K562 (cell line): ENCODE measurements around the gene RTN4. TPM values are rescaled to one million over a fixed set of nuclear protein-coding genes. Genes with fewer than 3 reads are reported as not detected.

ENCODE experiments used
- ARID2 ChIP-seq: fragments of 450-650 bp; IDR thresholded peaks from 2 replicates; pipeline ENCODE4 v1.6.1; 2017; ENCODE audit warnings: antibody characterized with exemption, mild to moderate bottlenecking
- CHD2 ChIP-seq: IDR thresholded peaks from 2 replicates; pipeline ENCODE4 v1.6.1; 2011; ENCODE audit warnings: low read depth, low read length
- CREBBP ChIP-seq: IDR thresholded peaks from one replicate; pipeline ENCODE4 v1.6.1; 2012; ENCODE audit warnings: low read depth, mild to moderate bottlenecking, control low read depth, inconsistent platforms, low read length
- HDGF ChIP-seq: fragments of 450-650 bp; IDR thresholded peaks from 2 replicates; pipeline ENCODE4 v1.6.1; 2016
- MAZ ChIP-seq, 2 experiments: fragments of 450-650 bp in 1 of 2; sonication (generic) in 1 of 2; formaldehyde crosslinking; IDR thresholded peaks in 1 of 2; conservative IDR thresholded peaks in 1 of 2; 2 replicates each; pipeline versions ENCODE4 v1.4.0 to v1.5.0; 2020; ENCODE audit warnings: mild to moderate bottlenecking in 1 of 2, missing genetic modification reagents in 1 of 2
- MECOM ChIP-seq: fragments of 250-450 bp; sonication (Bioruptor Pico); IDR thresholded peaks from 2 replicates; pipeline ENCODE4 v1.8.0; 2022; ENCODE audit warnings: inconsistent platforms
- NR2C1 ChIP-seq, 2 experiments: fragments of 450-650 bp; IDR thresholded peaks; 2 replicates each; pipeline ENCODE4 v1.6.1; 2017; ENCODE audit warnings: mild to moderate bottlenecking in 2 of 2, antibody characterized with exemption in 1 of 2, inconsistent platforms in 1 of 2, missing compliant biosample characterization in 1 of 2, missing genetic modification characterization in 1 of 2
- RBM34 ChIP-seq: fragments of 200-400 bp; formaldehyde crosslinking; IDR thresholded peaks from 2 replicates; pipeline ENCODE4 v1.6.1; 2018; ENCODE audit warnings: low read length, borderline replicate concordance; ENCODE audit not compliant: insufficient read depth
- RHOXF2B ChIP-seq: fragments of 250-450 bp; sonication (Bioruptor Pico); conservative IDR thresholded peaks from 2 replicates; pipeline ENCODE4 v1.5.1; 2021
- SMARCB1 ChIP-seq: IDR thresholded peaks from 2 replicates; pipeline ENCODE4 v1.6.1; 2011; ENCODE audit warnings: improper control_type of control experiment, low read depth; ENCODE audit not compliant: insufficient read length
- TCF7 ChIP-seq: sonication (generic); IDR thresholded peaks from 2 replicates; pipeline ENCODE4 v1.6.1; 2016; ENCODE audit warnings: antibody characterized with exemption, borderline replicate concordance
- ZC3H11A ChIP-seq: IDR thresholded peaks from 2 replicates; pipeline ENCODE4 v1.6.1; 2012; ENCODE audit warnings: low read depth, low read length, improper control_type of control experiment
- ZKSCAN3 ChIP-seq: fragments of 250-450 bp; sonication (Bioruptor Pico); IDR thresholded peaks from 2 replicates; pipeline ENCODE4 v1.4.0; 2020
- ZNF133 ChIP-seq: fragments of 250-450 bp; sonication (Bioruptor Pico); IDR thresholded peaks from 2 replicates; pipeline ENCODE4 v1.4.0; 2020; ENCODE audit warnings: mild to moderate bottlenecking
- ZNF232 ChIP-seq: sonication (generic); formaldehyde crosslinking; IDR thresholded peaks from 2 replicates; pipeline ENCODE4 v1.8.0; 2022; ENCODE audit warnings: mild to moderate bottlenecking, missing genetic modification reagents
- ZNF347 ChIP-seq: fragments of 450-650 bp; formaldehyde crosslinking; IDR thresholded peaks from 2 replicates; pipeline ENCODE4 v1.4.0; 2020; ENCODE audit warnings: low read depth, mild to moderate bottlenecking, moderate library complexity
- ZNF764 ChIP-seq: fragments of 250-450 bp; sonication (Bioruptor Pico); IDR thresholded peaks from 2 replicates; pipeline ENCODE4 v1.4.0; 2020; ENCODE audit warnings: low read depth, mild to moderate bottlenecking, moderate library complexity
- polyA plus RNA-seq, 8 experiments: library from polyadenylated mRNA; depleted of rRNA in 4 of 8; stranded (reverse) in 5 of 8; unstranded in 3 of 8; fragments of >200 nt; fragmentation: Nextera tagmentation in 2 of 8; fragmentation: Illumina TruSeq in 1 of 8; extraction: Ambion mirVana in 2 of 8; extraction: Trizol in 1 of 8; gene quantifications; 2 replicates each; pipeline versions ENCODE4 v1.2.1 to v1.2.3, GENCODE V29; 2011 to 2014; ENCODE audit warnings: inconsistent platforms in 1 of 8, missing spikeins in 1 of 8
- total RNA-seq, 7 experiments: library from RNA; depleted of rRNA in 6 of 7; stranded (reverse); fragments of >200 nt in 6 of 7; fragmentation: Illumina TruSeq in 2 of 7; extraction: Trizol in 2 of 7; gene quantifications; 2 replicates each; pipeline versions ENCODE4 v1.2.1 to v1.2.3, GENCODE V29; 2011 to 2021; ENCODE audit warnings: low replicate concordance in 1 of 7
- TF ChIP-seq, protein P1 (sequence below): IDR thresholded peaks from 2 replicates; pipeline ENCODE4 v1.6.1; 2011; ENCODE audit warnings: borderline replicate concordance, low read depth, mild to moderate bottlenecking, moderate library complexity, low read length; ENCODE audit not compliant: insufficient read depth, poor library complexity, severe bottlenecking
- TF ChIP-seq, protein P2 (sequence below): fragments of 200-800 bp; sonication (Bioruptor generic); IDR thresholded peaks from 2 replicates; pipeline ENCODE4 v1.6.1; 2017; ENCODE audit warnings: missing genetic modification characterization, missing compliant biosample characterization
- TF ChIP-seq, protein P3 (sequence below): fragments of 250-450 bp; sonication (Bioruptor Pico); IDR thresholded peaks from 2 replicates; pipeline ENCODE4 v1.6.1; 2021; ENCODE audit warnings: mild to moderate bottlenecking

Gene RTN4
- total and polyA plus RNA-seq, 9 of the 15 experiments (the other 6 are each of a cell fraction or from before 2014, with no cell fraction given), result 73.0 to 248 (median 116) TPM

DNA sequence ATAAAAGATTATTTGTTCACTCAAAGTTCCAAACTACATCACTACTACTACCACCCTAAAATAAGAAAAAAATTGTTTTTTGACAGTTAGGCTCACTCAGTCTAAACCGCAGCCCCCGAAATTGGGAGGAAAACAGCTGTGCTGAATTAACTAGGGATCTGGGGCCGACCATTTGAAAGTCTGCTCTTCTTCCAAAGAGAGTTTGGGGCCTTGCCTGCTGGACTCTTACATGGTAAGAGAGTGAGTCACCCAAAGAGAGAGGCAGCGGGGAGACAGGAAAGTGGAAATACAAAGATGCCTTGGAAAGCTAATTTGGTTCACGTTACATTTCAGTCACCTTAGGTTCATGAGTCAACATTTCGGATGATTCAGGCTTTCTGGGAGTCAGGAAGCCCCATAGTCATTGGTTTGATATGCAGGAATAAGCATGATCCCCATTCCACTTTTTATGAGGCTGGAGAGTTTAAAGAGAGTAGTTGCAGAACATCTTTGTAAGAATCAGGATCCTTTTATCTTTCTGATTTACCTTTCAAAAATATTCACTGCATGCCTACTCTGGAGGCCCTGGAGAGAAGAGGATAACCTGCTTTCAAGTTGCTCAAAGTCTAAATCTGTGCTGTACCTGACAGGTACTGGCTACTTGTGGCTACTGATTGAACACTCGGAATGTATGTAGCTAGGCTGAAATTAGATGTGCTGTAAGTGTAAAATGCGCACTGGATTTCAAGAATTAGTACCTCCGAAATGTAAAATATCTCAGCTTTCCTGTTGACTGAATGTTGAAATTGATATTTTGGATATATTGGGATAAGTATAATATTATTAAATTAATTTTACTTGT lies 995 bp upstream of the RTN4 start (continued):
- TF ChIP-seq ZKSCAN3 (CRISPR knock-in tag) (no peak), ZNF347 (CRISPR knock-in tag) (no peak), MAZ (CRISPR knock-in tag; conservative IDR thresholded peaks at IDR 0.05 in 1 of 2, IDR thresholded peaks at IDR 0.05 in 1 of 2) (peak in 1 of 2 experiments; percentile 3; a peak in 1 of 4 replicates), CHD2 (no peak), ZNF133 (CRISPR knock-in tag) (no peak), RHOXF2B (0 out of 2 replicates have a peak, but pooled peaks have one; percentile 8), NR2C1 (IDR thresholded peaks at IDR 0.05) (no peak), NR2C1 (tag; IDR thresholded peaks at IDR 0.05) (no peak), ZC3H11A (no peak), ZNF764 (CRISPR knock-in tag) (0 out of 2 replicates have a peak, but pooled peaks have one; percentile 26), HDGF (no peak), MECOM (CRISPR knock-in tag) (no peak), RBM34 (no peak), TCF7 (no peak), ARID2 (no peak), CREBBP (no peak), SMARCB1 (peak; percentile 60), ZNF232 (CRISPR knock-in tag) (no peak)
- TF ChIP-seq, protein P1, sequence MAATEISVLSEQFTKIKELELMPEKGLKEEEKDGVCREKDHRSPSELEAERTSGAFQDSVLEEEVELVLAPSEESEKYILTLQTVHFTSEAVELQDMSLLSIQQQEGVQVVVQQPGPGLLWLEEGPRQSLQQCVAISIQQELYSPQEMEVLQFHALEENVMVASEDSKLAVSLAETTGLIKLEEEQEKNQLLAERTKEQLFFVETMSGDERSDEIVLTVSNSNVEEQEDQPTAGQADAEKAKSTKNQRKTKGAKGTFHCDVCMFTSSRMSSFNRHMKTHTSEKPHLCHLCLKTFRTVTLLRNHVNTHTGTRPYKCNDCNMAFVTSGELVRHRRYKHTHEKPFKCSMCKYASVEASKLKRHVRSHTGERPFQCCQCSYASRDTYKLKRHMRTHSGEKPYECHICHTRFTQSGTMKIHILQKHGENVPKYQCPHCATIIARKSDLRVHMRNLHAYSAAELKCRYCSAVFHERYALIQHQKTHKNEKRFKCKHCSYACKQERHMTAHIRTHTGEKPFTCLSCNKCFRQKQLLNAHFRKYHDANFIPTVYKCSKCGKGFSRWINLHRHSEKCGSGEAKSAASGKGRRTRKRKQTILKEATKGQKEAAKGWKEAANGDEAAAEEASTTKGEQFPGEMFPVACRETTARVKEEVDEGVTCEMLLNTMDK, result no peak
- TF ChIP-seq, protein P2, sequence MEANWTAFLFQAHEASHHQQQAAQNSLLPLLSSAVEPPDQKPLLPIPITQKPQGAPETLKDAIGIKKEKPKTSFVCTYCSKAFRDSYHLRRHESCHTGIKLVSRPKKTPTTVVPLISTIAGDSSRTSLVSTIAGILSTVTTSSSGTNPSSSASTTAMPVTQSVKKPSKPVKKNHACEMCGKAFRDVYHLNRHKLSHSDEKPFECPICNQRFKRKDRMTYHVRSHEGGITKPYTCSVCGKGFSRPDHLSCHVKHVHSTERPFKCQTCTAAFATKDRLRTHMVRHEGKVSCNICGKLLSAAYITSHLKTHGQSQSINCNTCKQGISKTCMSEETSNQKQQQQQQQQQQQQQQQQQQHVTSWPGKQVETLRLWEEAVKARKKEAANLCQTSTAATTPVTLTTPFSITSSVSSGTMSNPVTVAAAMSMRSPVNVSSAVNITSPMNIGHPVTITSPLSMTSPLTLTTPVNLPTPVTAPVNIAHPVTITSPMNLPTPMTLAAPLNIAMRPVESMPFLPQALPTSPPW (CRISPR knock-in tag), result no peak
- TF ChIP-seq, protein P3, sequence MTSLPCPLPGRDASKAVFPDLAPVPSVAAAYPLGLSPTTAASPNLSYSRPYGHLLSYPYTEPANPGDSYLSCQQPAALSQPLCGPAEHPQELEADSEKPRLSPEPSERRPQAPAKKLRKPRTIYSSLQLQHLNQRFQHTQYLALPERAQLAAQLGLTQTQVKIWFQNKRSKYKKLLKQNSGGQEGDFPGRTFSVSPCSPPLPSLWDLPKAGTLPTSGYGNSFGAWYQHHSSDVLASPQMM, result no peak
- TF ChIP-seq, all 486 proteins: peak for 83
